ENCODE data around the gene LRRC37A2. TPM values are rescaled to one million over a fixed set of nuclear protein-coding genes. Genes with fewer than 3 reads are reported as not detected.
"Not testable (repeated sequence)": the region's sequence is repeated elsewhere in the genome, so short reads cannot be mapped to it uniquely, and the experiment has no call there.

LRRC37A2 gene
- total and polyA plus RNA-seq, 3 experiments from 2014 or later, result 9.1 to 10.1 (median 9.8) TPM

GRCh38 chr17:46580082-46580481 lies 67.8 kb downstream of the LRRC37A2 start:
- H3K27ac ChIP-seq (ENCODE audit: low read depth, low read length); H3K4me1 ChIP-seq (ENCODE audit: insufficient read depth, low read length); H3K4me1 Mint-ChIP-seq; H3K9me3 ChIP-seq (ENCODE audit: low read length); H3K4me3 ChIP-seq (ENCODE audit: low read length); POLR2A ChIA-PET; H3K27me3 ChIP-seq (ENCODE audit: insufficient read depth, low read length, poor library complexity, severe bottlenecking); CTCF ChIA-PET; H3K9me3 Mint-ChIP-seq; H3K27me3 Mint-ChIP-seq; H3K36me3 ChIP-seq (ENCODE audit: insufficient read depth, low read length); H3K36me3 Mint-ChIP-seq: not testable (repeated sequence)
- Mint-ChIP-seq H3K4me3 (peak overlapping the region in 5 of 7 donors; percentile 32 to 66 (median 53)), H3K27ac (peak overlapping the region in 1 of 8 donors; percentile 79)
- DNase-seq, result peak in 1 of 5 donors; percentile 11

- H3K36me3 ChIP-seq (ENCODE audit: insufficient read depth, low read length); H3K27me3 ChIP-seq (ENCODE audit: insufficient read depth, low read length, poor library complexity, severe bottlenecking); H3K27ac Mint-ChIP-seq; CTCF ChIA-PET; DNase-seq; H3K27me3 Mint-ChIP-seq; H3K4me1 ChIP-seq (ENCODE audit: insufficient read depth, low read length); H3K36me3 Mint-ChIP-seq; POLR2A ChIA-PET; H3K4me1 Mint-ChIP-seq; H3K4me3 ChIP-seq (ENCODE audit: low read length); H3K4me3 Mint-ChIP-seq; H3K9me3 ChIP-seq (ENCODE audit: low read length); H3K27ac ChIP-seq (ENCODE audit: low read depth, low read length); H3K9me3 Mint-ChIP-seq: not testable (repeated sequence)
These were observed 73.2 kb downstream of the LRRC37A2 start for GRCh38 chr17:46585444-46585843.

GRCh38 chr17:46590157-46591146 lies 78.2 kb downstream of the LRRC37A2 start, which contains the start of gene NSF:
TSS of gene NSF (plus strand) at chr17:46590669. CDS start at chr17:46590776, 107 bp downstream.
- H3K27ac Mint-ChIP-seq; DNase-seq; H3K4me3 ChIP-seq (ENCODE audit: low read length); H3K4me3 Mint-ChIP-seq; H3K4me1 ChIP-seq (ENCODE audit: insufficient read depth, low read length); H3K9me3 ChIP-seq (ENCODE audit: low read length); H3K27me3 ChIP-seq (ENCODE audit: insufficient read depth, low read length, poor library complexity, severe bottlenecking); H3K27me3 Mint-ChIP-seq; H3K36me3 ChIP-seq (ENCODE audit: insufficient read depth, low read length); POLR2A ChIA-PET; CTCF ChIA-PET; H3K27ac ChIP-seq (ENCODE audit: low read depth, low read length); H3K4me1 Mint-ChIP-seq; H3K9me3 Mint-ChIP-seq; H3K36me3 Mint-ChIP-seq: not testable (repeated sequence)

- H3K9me3 Mint-ChIP-seq; CTCF ChIA-PET; H3K27me3 ChIP-seq (ENCODE audit: insufficient read depth, low read length, poor library complexity, severe bottlenecking); DNase-seq; H3K9me3 ChIP-seq (ENCODE audit: low read length); H3K4me1 Mint-ChIP-seq; H3K36me3 Mint-ChIP-seq; H3K27me3 Mint-ChIP-seq; H3K4me3 Mint-ChIP-seq; H3K4me1 ChIP-seq (ENCODE audit: insufficient read depth, low read length); H3K36me3 ChIP-seq (ENCODE audit: insufficient read depth, low read length); POLR2A ChIA-PET; H3K27ac ChIP-seq (ENCODE audit: low read depth, low read length); H3K27ac Mint-ChIP-seq; H3K4me3 ChIP-seq (ENCODE audit: low read length): not testable (repeated sequence)
These were observed 79.1 kb downstream of the LRRC37A2 start for GRCh38 chr17:46591332-46591731.

- H3K27ac Mint-ChIP-seq, result not testable (repeated sequence)
These were observed 86.2 kb downstream of the LRRC37A2 start for GRCh38 chr17:46598344-46598931.

GRCh38 chr17:46600767-46601166 lies 88.5 kb downstream of the LRRC37A2 start:
- H3K9me3 ChIP-seq (ENCODE audit: low read length); H3K4me1 ChIP-seq (ENCODE audit: insufficient read depth, low read length); H3K27me3 ChIP-seq (ENCODE audit: insufficient read depth, low read length, poor library complexity, severe bottlenecking); H3K4me3 Mint-ChIP-seq; H3K9me3 Mint-ChIP-seq; POLR2A ChIA-PET; H3K4me3 ChIP-seq (ENCODE audit: low read length); CTCF ChIA-PET; H3K4me1 Mint-ChIP-seq; H3K27ac ChIP-seq (ENCODE audit: low read depth, low read length); H3K36me3 ChIP-seq (ENCODE audit: insufficient read depth, low read length); H3K27me3 Mint-ChIP-seq; H3K27ac Mint-ChIP-seq; H3K36me3 Mint-ChIP-seq; DNase-seq: not testable (repeated sequence)

More at GRCh38 chr17:46598344-46598931, 86.2 kb downstream of the LRRC37A2 start:
- H3K27ac ChIP-seq (ENCODE audit: low read depth, low read length); H3K36me3 ChIP-seq (ENCODE audit: insufficient read depth, low read length); H3K9me3 Mint-ChIP-seq; H3K27me3 ChIP-seq (ENCODE audit: insufficient read depth, low read length, poor library complexity, severe bottlenecking); H3K4me1 ChIP-seq (ENCODE audit: insufficient read depth, low read length); H3K9me3 ChIP-seq (ENCODE audit: low read length); POLR2A ChIA-PET; H3K27me3 Mint-ChIP-seq; H3K4me3 ChIP-seq (ENCODE audit: low read length); CTCF ChIA-PET; H3K36me3 Mint-ChIP-seq; H3K4me3 Mint-ChIP-seq; H3K4me1 Mint-ChIP-seq; DNase-seq: not testable (repeated sequence)

GRCh38 chr17:46603125-46603524 lies 90.9 kb downstream of the LRRC37A2 start:
- H3K9me3 ChIP-seq (ENCODE audit: low read length); H3K4me3 ChIP-seq (ENCODE audit: low read length); H3K36me3 ChIP-seq (ENCODE audit: insufficient read depth, low read length); DNase-seq; H3K9me3 Mint-ChIP-seq; H3K4me1 Mint-ChIP-seq; H3K27me3 Mint-ChIP-seq; H3K27me3 ChIP-seq (ENCODE audit: insufficient read depth, low read length, poor library complexity, severe bottlenecking); H3K27ac Mint-ChIP-seq; H3K36me3 Mint-ChIP-seq; H3K27ac ChIP-seq (ENCODE audit: low read depth, low read length); CTCF ChIA-PET; H3K4me3 Mint-ChIP-seq; POLR2A ChIA-PET; H3K4me1 ChIP-seq (ENCODE audit: insufficient read depth, low read length): not testable (repeated sequence)
